GM12892 (cell line): ENCODE measurements around the gene SPAM1.

Source experiments
- DNase-seq: peaks from one replicate; pipeline ENCODE4 v3.0.0; 2011; ENCODE audit not compliant: insufficient read length
- FAIRE-seq: peaks from 2 replicates; lab custom pipeline; 2011; peaks lifted over from hg19 to GRCh38; lab: Jason Lieb, UNC
- POLR2A ChIP-seq: IDR thresholded peaks from 2 replicates; pipeline ENCODE4 v1.6.1; 2011; ENCODE audit warnings: low read depth, low read length, control low read depth
- POLR2AphosphoS5 ChIP-seq: IDR thresholded peaks from 2 replicates; pipeline ENCODE4 v1.6.1; 2011; ENCODE audit warnings: low read depth, low read length, control low read depth
- TAF1 ChIP-seq: IDR thresholded peaks from 2 replicates; pipeline ENCODE4 v1.6.1; 2011; ENCODE audit warnings: low read depth, mild to moderate bottlenecking, control low read depth, low read length, borderline replicate concordance

The SPAM1 gene

DNA sequence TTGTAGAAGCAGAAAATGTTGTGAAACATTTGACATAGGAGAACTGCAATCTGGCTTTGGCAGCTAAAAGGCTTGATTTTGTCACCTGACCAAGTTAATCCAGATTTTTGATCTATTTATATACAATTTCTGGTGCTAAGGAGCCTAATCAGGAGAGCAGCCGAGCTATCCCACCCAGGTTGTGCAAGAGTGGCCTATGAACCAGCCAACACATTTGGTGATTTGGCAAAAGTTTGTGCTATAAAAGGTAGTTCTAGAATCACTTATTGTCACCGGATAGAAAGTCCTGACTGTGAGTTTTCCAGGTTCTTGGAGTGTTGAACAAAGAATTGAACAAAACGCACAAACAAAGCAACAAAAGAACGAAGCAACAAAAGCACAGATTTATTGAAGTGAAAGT, 1.4 kb upstream of the SPAM1 start:
- FAIRE-seq (no peak), DNase-seq (no peak)
- no peak for TF ChIP-seq TAF1
- no peak for TF ChIP-seq POLR2AphosphoS5

- DNase-seq (no peak), FAIRE-seq (no peak)
- TF ChIP-seq POLR2A (no peak), TAF1 (no peak), POLR2AphosphoS5 (no peak)
Measured at GRCh38 chr7:123929107-123929506, 4.1 kb downstream of the SPAM1 start.

DNA sequence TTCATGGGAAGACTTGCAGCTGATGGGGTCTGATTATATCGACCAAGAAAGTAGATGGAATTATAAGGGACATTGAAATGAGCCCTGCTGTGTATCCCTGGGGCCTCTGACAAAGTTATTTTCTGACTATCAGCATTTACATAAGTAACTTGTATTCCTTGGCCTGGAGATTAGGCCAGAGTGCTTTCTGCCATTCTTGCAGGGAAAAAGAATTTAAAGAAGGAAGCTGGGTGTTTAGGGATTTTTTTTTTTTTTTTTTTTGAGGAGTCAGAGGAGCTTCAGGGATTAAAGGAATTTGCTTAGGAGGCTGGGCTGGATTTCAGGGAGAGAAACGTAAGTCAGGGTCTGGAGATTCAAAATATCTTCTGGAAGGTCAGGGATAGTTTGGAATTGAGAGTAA, 4.6 kb downstream of the SPAM1 start:
- DNase-seq (no peak), FAIRE-seq (no peak)
- TF ChIP-seq POLR2AphosphoS5 (no peak), POLR2A (no peak), TAF1 (no peak)

DNA sequence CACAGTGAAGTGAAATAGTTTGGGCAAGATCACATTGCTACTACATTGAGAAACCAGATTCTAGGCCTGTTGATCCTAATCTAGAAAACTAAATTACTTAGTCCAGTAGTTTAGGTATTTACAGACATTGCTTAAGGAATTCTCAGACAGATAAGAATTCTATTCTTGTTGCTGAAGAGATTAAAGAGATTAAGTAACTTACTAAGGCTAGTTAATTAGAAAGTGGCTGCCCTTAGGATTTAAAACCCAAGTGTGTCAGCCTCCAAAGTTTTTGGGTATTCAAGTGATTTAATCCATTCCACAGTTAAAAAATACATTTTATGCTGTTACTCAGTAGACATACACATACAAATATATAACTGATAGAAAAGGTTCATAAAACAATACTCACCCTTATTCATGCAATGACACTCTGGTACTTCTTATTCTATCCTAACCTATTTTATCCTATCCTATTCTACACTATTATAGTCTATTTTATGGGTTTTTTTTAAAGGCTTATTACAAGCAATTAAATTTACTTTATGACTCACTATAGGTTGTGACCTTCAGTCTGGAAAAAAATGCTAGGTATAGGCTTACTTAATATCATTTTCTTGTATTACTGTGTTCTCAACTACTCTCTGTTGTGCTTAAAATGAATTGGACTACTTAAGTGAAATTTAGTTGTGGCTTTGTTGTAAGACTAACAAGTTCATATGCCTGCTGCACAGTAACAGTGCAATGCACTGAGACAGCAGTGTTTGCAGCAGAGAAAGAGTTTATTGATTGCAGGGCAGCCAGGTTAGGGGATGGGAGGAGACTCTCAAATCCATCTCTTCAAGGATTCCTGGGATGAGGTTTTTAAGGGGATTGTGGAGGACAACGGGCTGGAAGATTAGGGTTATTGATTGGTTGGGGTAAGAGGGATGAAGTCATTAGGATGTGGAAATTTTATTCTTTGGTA, 10.7 kb downstream of the SPAM1 start:
- DNase-seq (no peak), FAIRE-seq (no peak)

GRCh38 chr7:123936388-123936787, 11.3 kb downstream of the SPAM1 start:
- TF ChIP-seq TAF1 (no peak), POLR2AphosphoS5 (no peak), POLR2A (no peak)
- FAIRE-seq (no peak), DNase-seq (no peak)

More for the DNA sequence above, 10.7 kb downstream of the SPAM1 start:
- TF ChIP-seq POLR2AphosphoS5 (no peak), TAF1 (no peak), POLR2A (no peak)

- no peak for TF ChIP-seq POLR2AphosphoS5
- no peak for TF ChIP-seq POLR2A
- TF ChIP-seq TAF1, result no peak
- no peak for DNase-seq
- FAIRE-seq, result no peak
Measured at GRCh38 chr7:123939784-123940183, 14.7 kb downstream of the SPAM1 start.

DNA sequence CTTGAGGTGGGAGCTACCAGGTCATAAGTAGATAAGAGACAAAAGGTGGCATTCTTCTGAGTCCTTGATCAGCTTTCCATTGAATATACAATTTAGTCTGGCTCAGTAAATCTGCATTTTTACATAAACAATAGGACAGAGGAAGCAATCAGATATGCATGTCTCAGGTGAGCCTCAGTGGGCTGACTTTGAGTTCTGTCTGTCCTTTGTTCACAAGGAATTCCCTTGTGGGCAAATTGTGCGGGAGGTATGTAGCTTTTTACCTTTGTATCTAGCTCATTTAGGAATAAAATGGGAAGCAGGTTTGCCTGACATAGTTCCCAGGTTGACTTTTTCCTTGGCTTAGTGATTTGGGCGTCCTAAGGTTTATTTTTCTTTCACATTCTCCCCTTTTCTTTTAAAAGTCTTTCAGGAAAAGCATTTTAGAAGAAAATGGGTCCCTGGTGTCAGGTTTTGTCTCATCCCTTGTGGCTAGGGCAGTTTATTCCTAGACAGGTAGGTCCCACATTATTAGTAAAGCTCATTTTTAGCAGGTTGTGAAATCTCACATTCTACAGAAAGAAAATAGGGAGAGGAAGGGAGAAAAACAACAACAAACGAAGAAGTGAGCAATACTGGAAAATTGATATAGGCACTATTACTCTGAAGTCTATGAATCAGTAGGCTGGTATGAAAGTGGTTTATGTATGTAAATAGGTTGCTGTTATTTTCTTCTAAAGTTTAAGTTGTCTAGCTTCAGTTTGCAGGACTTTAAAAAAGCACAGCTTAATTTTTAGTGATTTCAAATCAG, 16.5 kb downstream of the SPAM1 start:
- no peak for FAIRE-seq
- TF ChIP-seq POLR2AphosphoS5 (no peak), POLR2A (no peak), TAF1 (no peak)
- no peak for DNase-seq

DNA sequence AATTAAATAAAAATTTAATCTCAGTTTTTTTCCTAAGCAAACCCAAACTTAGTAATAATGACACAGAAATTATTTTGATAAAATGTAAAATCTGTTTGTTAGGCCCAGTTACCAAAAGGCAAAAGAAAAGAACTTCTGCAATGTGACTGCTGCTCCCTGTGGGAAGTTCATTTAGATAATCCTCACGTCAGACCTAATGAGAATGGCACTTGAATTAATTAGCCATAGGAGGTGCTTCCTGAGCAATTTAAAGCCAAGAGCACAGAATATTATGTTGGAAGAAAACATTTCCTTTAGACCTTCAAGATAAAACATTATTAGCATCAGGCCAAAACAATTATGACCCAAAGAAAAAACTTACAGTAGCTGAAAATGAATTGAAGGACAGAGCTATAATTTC, 19.4 kb downstream of the SPAM1 start:
- TF ChIP-seq POLR2A (no peak), TAF1 (no peak), POLR2AphosphoS5 (no peak)
- no peak for FAIRE-seq
- no peak for DNase-seq

GRCh38 chr7:123945938-123946337, 20.9 kb downstream of the SPAM1 start:
- no peak for FAIRE-seq
- DNase-seq, result no peak
- TF ChIP-seq TAF1 (no peak), POLR2AphosphoS5 (no peak), POLR2A (no peak)

DNA sequence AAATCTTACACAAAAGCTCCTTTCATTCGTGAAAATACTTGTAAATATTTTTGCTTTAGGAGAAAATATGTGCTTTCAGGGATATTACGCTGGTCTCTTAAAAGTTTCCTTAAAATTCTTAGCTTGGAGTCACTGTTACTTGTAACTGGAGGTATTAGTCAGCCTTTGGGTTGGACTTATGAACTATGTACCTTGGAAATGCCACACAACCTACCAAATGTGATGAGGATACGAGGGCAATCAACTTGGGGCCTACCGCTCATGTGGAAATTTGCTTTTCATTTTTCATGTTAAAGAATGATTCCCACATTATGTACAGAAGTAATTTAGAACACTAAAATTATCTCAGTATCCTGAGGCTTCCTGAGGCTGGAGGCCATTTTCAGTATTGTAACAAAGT, 23.1 kb downstream of the SPAM1 start:
- DNase-seq (no peak), FAIRE-seq (no peak)
- TF ChIP-seq TAF1 (no peak), POLR2AphosphoS5 (no peak), POLR2A (no peak)

- DNase-seq (no peak), FAIRE-seq (no peak)
- no peak for TF ChIP-seq TAF1
- TF ChIP-seq POLR2AphosphoS5, result no peak
- no peak for TF ChIP-seq POLR2A
Measured at GRCh38 chr7:123958186-123958703, 33.2 kb downstream of the SPAM1 start.
